SHP77 treated with DMSO at 0.1 percent for 48 hours (cell line): ENCODE results near the gene SVIL.
"Not testable (repeated sequence)": the region's sequence is repeated elsewhere in the genome, so short reads cannot be mapped to it uniquely, and the experiment has no call there.

Source experiments
- DNase-seq: peaks from one replicate; lab custom pipeline; 2025; lab: John Stamatoyannopoulos, UW

SVIL gene

DNA sequence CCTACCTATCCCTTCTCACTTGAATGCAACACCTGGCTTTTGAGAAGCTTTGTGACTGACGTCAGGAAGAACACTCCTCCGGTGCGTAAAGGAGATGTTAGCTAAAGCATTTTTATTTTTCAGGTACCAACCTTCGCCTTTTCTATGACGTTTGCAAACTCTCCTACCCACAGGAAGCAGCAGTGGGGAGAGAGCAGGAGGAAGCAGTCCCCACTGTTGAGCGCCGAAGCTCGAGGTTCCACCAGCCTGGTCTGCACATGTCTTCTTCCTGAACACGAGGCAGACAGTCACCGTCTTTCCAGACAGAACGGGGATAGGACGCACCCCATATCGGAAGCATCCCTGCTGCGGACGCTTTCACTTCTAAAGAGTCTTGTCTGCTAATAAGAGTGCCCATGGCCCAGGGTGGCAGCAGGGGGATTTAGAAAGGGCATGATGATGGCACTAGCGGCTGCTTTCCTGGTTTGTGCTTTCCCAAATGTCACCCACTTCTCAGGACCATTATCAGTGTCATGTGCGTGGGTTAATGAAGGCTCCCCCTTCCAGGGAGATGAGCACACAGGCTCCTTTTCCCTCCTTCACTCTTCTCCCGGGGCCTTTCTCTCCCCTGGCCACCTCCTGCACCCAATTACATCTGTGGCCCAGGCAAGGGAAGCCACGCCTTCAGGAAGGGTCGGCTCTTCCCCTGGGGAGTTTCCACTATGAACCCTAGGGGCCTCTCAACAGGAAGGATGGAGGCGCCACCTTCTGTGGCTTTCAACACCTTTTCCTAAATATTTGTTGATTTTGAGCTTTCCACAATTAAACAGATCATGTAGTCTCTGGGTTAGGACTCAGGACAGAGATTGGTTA, 147.5 kb downstream of the SVIL start:
- not testable (repeated sequence) for DNase-seq

DNA sequence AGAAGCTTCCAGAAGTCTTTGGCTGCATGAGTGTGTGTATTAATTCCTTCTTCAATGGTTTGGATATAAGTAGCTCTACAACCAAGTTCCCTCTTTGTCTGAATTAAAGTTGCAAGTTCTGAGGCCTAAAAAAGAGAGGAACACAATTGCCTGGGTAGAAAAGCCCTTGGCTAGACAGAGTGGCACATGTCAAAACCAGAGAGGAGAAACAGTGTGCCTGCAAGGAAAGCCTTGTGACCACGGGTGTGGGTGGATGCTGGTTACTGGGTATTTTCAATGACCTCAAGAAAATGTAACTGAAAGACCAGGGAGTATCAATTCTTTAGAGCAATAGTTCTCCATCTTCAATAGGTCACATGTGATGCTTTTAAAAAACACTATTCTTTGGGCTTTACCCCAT, 148.3 kb downstream of the SVIL start:
- DNase-seq, result no peak

DNA sequence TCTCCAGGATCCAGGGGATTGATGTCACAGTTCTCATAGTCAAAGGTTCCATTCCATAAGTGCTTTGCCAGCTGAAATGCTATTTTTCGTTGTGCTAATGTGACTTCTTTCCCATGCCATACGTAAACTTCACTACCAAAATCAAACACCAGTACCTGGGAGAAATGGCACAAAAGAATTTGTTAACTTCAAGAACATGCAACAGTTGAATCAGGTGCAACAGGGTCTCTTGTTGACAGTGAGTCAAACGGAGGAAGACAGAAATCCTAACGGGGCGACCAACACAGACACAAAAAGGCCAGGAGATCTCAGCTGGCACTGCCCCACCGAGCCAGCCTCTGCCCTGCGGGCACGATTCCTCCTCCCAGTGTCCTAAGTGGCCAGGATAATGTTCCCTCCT, 150.1 kb downstream of the SVIL start:
- DNase-seq, result not testable (repeated sequence)

GRCh38 chr10:29482591-29483431, 152.0 kb downstream of the SVIL start:
- DNase-seq, result no peak

- DNase-seq, result no peak
Measured at GRCh38 chr10:29481906-29482440, 152.8 kb downstream of the SVIL start.

DNA sequence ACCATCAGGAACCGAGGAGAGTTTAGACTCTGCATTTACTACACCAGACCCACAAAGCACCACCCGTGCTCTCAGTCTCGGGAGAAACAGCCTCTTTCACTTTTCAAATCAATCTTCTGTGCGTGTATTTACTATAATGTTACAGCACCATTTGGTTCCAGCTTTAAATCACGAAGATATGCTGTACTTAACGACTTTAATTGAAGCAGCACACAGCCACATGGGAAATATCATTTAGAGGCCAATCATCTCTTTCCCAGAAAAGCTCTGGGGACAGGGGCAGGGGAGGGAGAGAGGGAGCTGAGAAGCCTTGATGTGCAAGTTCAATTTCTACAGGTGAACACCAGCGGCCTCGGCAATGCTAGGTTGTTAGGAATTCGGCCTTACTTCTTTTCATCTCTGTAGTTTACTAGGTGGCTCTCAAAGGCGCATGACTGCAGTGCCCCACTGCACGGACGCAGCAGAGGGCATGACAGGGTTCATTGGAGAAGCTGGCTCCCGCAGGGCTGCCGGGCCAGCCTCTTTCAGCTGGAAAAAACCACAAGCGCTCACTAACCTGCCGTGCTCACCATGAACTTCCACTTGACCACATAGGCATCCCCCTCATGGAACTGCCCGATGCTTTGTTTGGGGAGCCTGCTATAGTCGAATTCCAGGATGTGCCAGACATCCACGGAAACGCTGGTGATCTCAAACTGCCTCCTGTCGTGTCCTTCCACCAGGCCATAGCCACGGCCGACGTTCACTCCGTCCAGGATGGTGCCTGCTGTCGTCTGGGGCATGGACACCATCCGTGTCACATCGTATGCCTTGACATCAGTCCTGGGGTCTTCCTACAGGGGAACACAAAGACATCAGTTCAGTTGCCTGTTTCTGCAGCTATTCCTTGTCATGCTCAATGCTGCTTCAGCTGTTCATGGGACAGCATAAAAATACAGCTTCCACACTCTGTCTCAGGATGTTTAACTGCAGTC, 154.5 kb downstream of the SVIL start:
- no peak for DNase-seq

GRCh38 chr10:29479081-29479925, 155.5 kb downstream of the SVIL start:
- DNase-seq, result peak; percentile 36

DNA sequence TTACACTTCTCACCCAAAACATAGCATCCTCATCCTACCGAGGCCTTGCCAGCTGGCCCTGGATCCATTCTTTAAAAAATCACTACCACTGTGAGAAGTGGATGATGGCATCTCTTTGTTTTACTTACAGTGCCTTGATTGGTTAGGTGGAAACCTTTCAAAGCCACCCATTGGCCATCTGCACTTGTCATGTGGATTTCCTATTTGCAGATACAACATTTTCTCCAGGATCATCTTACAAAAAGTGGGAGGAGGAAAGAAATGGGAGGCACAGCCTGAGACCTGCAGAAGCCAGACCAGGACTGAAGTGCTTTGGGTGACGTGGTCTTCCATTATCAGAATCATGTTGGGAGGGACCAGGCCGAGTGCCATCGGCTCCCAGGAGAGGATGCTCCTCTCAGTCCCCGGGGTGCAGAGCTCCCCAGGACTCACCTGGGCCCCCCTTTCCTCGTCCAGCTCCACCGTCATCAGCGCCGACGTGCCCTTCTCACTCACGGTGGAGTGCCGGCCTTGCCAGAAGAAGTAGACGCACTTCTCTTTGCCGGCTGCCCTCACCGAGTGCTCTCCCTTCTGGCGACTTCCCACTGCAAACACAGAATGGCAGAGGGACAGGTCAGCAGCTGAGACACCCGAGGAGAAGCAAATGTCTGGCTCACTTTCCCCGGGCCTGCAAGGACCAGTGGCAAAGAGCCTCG, 161.2 kb downstream of the SVIL start:
- no peak for DNase-seq

DNA sequence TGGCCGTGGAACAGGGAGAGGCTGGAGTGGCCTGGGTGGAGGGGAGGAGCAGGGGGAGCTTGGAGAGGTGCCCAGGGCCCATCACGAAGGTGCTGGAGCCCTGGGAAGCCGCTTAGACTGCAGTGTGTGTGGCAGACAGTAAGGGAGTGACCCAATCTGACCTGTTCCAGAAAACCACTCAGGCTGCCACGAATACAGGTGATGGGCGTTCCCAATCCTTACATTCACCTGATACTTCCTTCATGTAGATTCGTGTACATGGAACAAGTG, 161.7 kb downstream of the SVIL start:
- DNase-seq, result no peak

DNA sequence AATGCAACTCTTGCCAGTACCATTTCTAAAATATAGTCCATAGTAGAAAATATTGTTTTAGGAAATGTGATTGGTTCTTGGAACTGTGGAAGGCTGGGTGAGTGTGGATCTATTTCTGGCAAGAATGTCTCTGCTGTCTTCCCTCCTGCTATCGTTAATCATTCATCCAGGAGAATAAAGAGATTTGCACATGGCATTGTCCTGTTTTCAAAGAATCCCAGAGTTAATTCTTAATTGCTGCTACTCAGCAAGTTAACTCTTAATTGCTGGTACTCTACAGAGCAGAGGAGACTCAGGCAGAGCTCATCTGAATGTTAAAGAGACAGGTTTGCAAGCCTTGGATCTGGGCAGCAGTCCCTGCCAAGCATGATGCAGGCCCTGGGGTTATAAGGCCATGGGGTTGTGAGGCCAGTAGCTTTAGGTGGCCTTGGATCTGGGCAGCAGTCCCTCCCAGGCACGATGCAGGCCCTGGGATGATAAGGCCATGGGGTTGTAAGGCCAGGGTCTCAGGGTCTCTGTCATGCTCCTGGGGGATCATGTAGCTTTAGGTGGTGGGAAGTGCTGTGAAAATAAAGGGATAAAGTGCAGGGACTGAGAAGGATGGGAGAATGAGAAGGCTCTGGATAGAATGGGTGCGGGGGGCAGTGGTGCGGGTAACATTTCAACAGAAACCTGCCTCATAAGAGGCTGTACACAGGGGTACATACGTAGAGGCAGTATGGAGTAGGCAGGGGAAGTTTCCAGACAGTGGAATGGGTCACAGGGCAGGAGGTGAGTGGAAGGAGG, 162.3 kb downstream of the SVIL start:
- no peak for DNase-seq

- no peak for DNase-seq
Measured at GRCh38 chr10:29471544-29471859, 163.3 kb downstream of the SVIL start.

GRCh38 chr10:29470843-29471543, 163.8 kb downstream of the SVIL start:
- no peak for DNase-seq

DNA sequence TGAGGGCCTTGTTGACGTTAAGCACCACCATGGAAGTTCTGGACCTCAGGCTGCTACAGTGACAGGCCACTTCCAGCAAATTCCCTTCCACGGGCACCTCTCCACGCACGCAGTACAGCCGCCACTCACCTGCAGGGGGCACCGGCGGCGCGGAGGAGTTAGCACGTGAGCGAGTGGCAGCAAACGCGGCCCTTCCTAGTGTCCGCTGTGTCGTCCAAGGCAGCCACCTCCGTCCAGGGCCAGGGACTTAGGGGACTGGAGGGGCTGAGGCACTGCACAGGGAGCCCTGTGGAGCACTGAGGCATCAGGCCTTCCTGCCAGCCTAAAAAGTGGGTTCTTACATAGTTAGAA, 164.4 kb downstream of the SVIL start:
- DNase-seq, result no peak

GRCh38 chr10:29469481-29470354, 165.1 kb downstream of the SVIL start:
- DNase-seq, result no peak

- no peak for DNase-seq
Measured at GRCh38 chr10:29465384-29465783, 169.4 kb downstream of the SVIL start.

- not testable (repeated sequence) for DNase-seq
Measured at GRCh38 chr10:29464671-29465171, 170.1 kb downstream of the SVIL start.

GRCh38 chr10:29461042-29461441, 173.7 kb downstream of the SVIL start:
- DNase-seq, result no peak

DNA sequence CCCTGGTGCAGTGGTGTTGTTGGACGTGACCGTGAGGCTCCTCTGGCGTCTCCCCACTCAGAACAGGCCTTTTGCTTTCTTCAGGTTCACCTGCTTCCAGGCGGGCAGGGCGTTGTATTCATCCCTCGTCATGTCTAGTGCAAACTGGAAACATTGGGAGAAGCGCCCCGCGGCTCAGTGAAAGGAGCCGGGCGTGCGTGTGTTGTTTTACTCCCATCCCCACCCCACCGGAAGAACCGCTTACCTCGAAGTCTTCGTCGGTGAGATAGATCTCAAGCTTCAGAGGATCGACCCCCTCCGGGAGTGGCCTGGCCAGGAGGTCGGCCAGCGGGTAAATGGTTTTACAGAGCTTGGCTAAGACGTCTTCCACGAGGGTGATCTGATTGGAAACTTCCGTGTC, 176.6 kb downstream of the SVIL start:
- DNase-seq, result not testable (repeated sequence)
